HCT116 (cell line): ENCODE data around the gene MANEAL. TPM values are rescaled to one million over a fixed set of nuclear protein-coding genes. Genes with fewer than 3 reads are reported as not detected.

Experiments
- ATAC-seq: fragments of 200-7000 bp; cut with Tn5 transposase; 2 replicates; pipeline ENCODE4 v1.9.1; 2020; ENCODE audit warnings: mild to moderate bottlenecking, moderate library complexity
- BruUV-seq: library from RNA; stranded (reverse); fragments of 400-500 nt; replicated peaks from 2 replicates; lab custom pipeline; 2021; lab: Mats Ljungman, UMichigan
- CTCF ChIA-PET: fragments of 300-600 bp; sonication (Branson Sonifier 250); formaldehyde crosslinking; loops from one replicate; lab custom pipeline; 2021; ENCODE audit warnings: antibody characterized with exemption; lab: Charles Lee
- POLR2A ChIA-PET: fragments of 300-600, 350-600 bp; sonication (Branson Sonifier 250); formaldehyde crosslinking; loops from one replicate; lab custom pipeline; 2021; ENCODE audit warnings: antibody characterized with exemption; lab: Charles Lee
- RAD21 ChIA-PET, 2 experiments: fragments of 300-600 bp; sonication (Branson Sonifier 250); formaldehyde crosslinking; loops; one replicate each; lab custom pipeline; 2023; ENCODE audit warnings: low total read pairs in 2 of 2; ENCODE audit not compliant: uncharacterized antibody in 2 of 2, unreplicated experiment in 2 of 2, low non-redundant PET in 1 of 2; lab: Charles Lee
- DNase-seq: peaks from one replicate; pipeline ENCODE4 v3.0.0-alpha.2; 2010; ENCODE audit warnings: low read depth, low spot score
- H2AFZ ChIP-seq: fragments of 200-600 bp; shearing (Covaris generic), sonication (generic); 2 replicates; pipeline ENCODE4 v1.6.1; 2017; ENCODE audit warnings: low read depth, mixed run types, mixed read lengths, antibody characterized with exemption, low read length; ENCODE audit not compliant: poor library complexity, severe bottlenecking
- H3K27ac ChIP-seq: 2 replicates; pipeline ENCODE4 v1.5.1; 2012; ENCODE audit warnings: low read depth, low read length
- H3K27me3 ChIP-seq: fragments of 200-600 bp; sonication (generic); 2 replicates; pipeline ENCODE4 v1.6.1; 2016; ENCODE audit warnings: mixed run types, low read length, mixed read lengths; ENCODE audit not compliant: insufficient read depth
- H3K36me3 ChIP-seq, 2 experiments: fragments of 200-500 bp in 1 of 2; fragments of 200-600 bp in 1 of 2; sonication (Bioruptor generic) in 1 of 2; sonication (generic) in 1 of 2; 2 replicates each; pipeline versions ENCODE4 v1.5.1 to v1.6.1; 2014 to 2016; ENCODE audit warnings: low read length in 2 of 2, inconsistent platforms in 1 of 2, mixed read lengths in 1 of 2, mixed run types in 1 of 2; ENCODE audit not compliant: insufficient read depth in 2 of 2, control insufficient read depth in 1 of 2
- H3K4me1 ChIP-seq, 2 experiments: fragments of 200-600 bp in 1 of 2; sonication (generic) in 1 of 2; 2 replicates each; pipeline versions ENCODE4 v1.5.1 to v1.6.1; 2012 to 2017; ENCODE audit warnings: low read length in 2 of 2, inconsistent platforms in 1 of 2, mild to moderate bottlenecking in 1 of 2, mixed read lengths in 1 of 2, mixed run types in 1 of 2, moderate library complexity in 1 of 2; ENCODE audit not compliant: insufficient read depth in 2 of 2, control insufficient read depth in 1 of 2
- H3K4me2 ChIP-seq: fragments of 200-600 bp; sonication (generic); 2 replicates; pipeline ENCODE4 v1.6.1; 2017; ENCODE audit warnings: mixed run types, low read length, mixed read lengths
- H3K4me3 ChIP-seq, 2 experiments: fragments of 200-600 bp in 1 of 2; sonication (generic) in 1 of 2; replicated peaks in 1 of 2; 2 replicates each; pipeline ENCODE4 v1.5.1; 2011 to 2016; ENCODE audit warnings: low read length in 2 of 2, control low read depth in 1 of 2, low read depth in 1 of 2, mild to moderate bottlenecking in 1 of 2, mixed read lengths in 1 of 2, mixed run types in 1 of 2
- H3K79me2 ChIP-seq: fragments of 200-600 bp; sonication (generic); 2 replicates; pipeline ENCODE4 v1.6.1; 2017; ENCODE audit warnings: mild to moderate bottlenecking, mixed run types, low read length, moderate library complexity, mixed read lengths; ENCODE audit not compliant: insufficient read depth
- H3K9ac ChIP-seq: fragments of 200-600 bp; sonication (generic); 2 replicates; pipeline ENCODE4 v1.6.1; 2016; ENCODE audit warnings: low read length, mixed read lengths
- H3K9me2 ChIP-seq: fragments of 200-600 bp; sonication (generic), shearing (Covaris generic); 2 replicates; pipeline ENCODE4 v1.6.1; 2017; ENCODE audit warnings: mixed run types, mild to moderate bottlenecking, moderate library complexity; ENCODE audit not compliant: insufficient read depth
- H3K9me3 ChIP-seq, 2 experiments: fragments of 200-500 bp in 1 of 2; fragments of 200-600 bp in 1 of 2; sonication (Bioruptor generic) in 1 of 2; sonication (generic) in 1 of 2; 2 replicates each; pipeline ENCODE4 v1.6.1; 2014 to 2017; ENCODE audit warnings: low read length in 2 of 2, mixed read lengths in 2 of 2, inconsistent platforms in 1 of 2, low read depth in 1 of 2, mild to moderate bottlenecking in 1 of 2, mixed run types in 1 of 2, moderate library complexity in 1 of 2; ENCODE audit not compliant: control insufficient read depth in 1 of 2, insufficient read depth in 1 of 2
- H4K20me1 ChIP-seq: fragments of 200-600 bp; sonication (generic), shearing (Covaris generic); 2 replicates; pipeline ENCODE4 v1.6.1; 2017; ENCODE audit warnings: mixed run types, mild to moderate bottlenecking, moderate library complexity; ENCODE audit not compliant: insufficient read depth
- EZH2 ChIP-seq: fragments of 200-600 bp; sonication (generic); IDR thresholded peaks from 2 replicates; pipeline ENCODE4 v1.6.1; 2017; ENCODE audit warnings: antibody characterized with exemption, mixed run types
- intact Hi-C: fragments of 100-400 bp; cut with micrococcal nuclease; formaldehyde crosslinking; loops from 2 replicates; pipeline ENCODE4 v1.10.0; 2022
- total RNA-seq: library from RNA; stranded (reverse); gene quantifications from one replicate; pipeline ENCODE4 v1.2.1, GENCODE V29; 2021; ENCODE audit not compliant: unreplicated experiment
- TF ChIP-seq, protein P1 (sequence below), 3 experiments: fragments of 200-600 bp in 1 of 3; sonication (generic) in 1 of 3; IDR thresholded peaks in 2 of 3; conservative IDR thresholded peaks in 1 of 3; 2 replicates each; pipeline ENCODE4 v1.5.1; 2012 to 2017; ENCODE audit warnings: low read depth in 2 of 3, low read length in 2 of 3, antibody characterized with exemption in 1 of 3, borderline replicate concordance in 1 of 3, control low read depth in 1 of 3, mild to moderate bottlenecking in 1 of 3, mixed read lengths in 1 of 3, mixed run types in 1 of 3, moderate library complexity in 1 of 3; ENCODE audit not compliant: insufficient read depth in 1 of 3
- TF ChIP-seq, protein P2 (sequence below): IDR thresholded peaks from 2 replicates; pipeline ENCODE4 v1.6.1; 2011; ENCODE audit warnings: mild to moderate bottlenecking, low read length, moderate library complexity; ENCODE audit not compliant: insufficient replicate concordance; ENCODE audit errors: extremely low read depth

MANEAL gene
- total RNA-seq, 1 experiment from 2014 or later, result 17.3 TPM

DNA sequence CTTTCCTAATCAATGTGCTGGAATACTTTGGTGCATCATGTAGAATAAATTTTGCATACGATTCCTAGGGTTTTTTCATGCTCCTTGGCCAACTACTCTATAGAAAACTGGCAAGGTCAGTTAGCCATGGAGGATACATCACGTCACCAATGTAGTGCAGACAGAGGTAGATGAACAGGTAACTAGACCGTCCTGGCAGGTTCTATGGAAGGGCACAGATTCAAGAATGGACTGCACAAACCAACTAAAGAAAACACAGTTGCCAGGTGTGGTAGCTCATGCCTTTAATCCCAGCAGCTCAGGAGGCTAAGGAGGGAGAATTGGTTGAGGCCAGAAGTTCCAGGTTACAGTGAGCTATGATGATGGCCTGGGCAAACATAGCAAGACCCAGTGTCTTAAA is 55.8 kb downstream of the MANEAL start (continued):
- TF ChIP-seq, protein P1, sequence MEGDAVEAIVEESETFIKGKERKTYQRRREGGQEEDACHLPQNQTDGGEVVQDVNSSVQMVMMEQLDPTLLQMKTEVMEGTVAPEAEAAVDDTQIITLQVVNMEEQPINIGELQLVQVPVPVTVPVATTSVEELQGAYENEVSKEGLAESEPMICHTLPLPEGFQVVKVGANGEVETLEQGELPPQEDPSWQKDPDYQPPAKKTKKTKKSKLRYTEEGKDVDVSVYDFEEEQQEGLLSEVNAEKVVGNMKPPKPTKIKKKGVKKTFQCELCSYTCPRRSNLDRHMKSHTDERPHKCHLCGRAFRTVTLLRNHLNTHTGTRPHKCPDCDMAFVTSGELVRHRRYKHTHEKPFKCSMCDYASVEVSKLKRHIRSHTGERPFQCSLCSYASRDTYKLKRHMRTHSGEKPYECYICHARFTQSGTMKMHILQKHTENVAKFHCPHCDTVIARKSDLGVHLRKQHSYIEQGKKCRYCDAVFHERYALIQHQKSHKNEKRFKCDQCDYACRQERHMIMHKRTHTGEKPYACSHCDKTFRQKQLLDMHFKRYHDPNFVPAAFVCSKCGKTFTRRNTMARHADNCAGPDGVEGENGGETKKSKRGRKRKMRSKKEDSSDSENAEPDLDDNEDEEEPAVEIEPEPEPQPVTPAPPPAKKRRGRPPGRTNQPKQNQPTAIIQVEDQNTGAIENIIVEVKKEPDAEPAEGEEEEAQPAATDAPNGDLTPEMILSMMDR (IDR thresholded peaks at IDR 0.05 in 2 of 3, conservative IDR thresholded peaks at IDR 0.05 in 1 of 3; ENCODE audit: borderline replicate concordance in 1 of 3, insufficient read depth in 1 of 3, low read depth in 2 of 3, low read length in 2 of 3), result no peak
- no peak for TF ChIP-seq EZH2

DNA sequence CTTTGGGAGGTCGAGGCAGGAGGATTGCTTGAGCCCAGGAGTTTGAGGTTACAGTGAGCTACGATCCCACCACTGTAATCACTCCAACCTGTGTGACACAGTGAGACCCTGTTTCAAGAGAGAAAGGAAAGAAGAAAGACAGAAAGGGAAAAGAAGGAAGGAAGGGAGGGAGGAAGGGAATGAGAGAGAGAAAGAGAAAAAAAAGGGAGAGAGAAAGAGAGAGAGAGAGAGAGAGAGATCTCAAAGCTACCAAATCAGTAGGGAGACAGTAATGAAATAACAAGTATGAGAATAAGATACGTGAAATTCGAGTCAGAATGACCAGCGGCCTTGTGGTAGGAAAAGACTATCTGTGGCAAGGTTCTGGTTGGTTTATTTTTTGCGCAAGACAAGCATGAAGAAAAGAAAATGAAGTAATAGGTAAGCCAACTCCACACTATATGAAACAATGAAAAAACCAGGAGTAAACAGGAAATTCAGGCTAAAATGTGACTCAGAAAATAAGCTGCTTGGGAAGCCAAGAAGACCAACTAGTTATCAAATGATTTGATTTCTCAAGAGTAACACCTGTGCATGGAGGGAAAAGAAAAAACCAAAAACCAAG is 56.8 kb downstream of the MANEAL start:
- no TSS peak for BruUV-seq
- no peak overlapping the region for H3K4me3 ChIP-seq
- peaks cover 4% of the 10 kb centered on the region; the same call in 1 of the 2 replicates for H4K20me1 ChIP-seq
- no peak overlapping the region for H3K9ac ChIP-seq
- intact Hi-C loops, result no loop called here
- POLR2A ChIA-PET, result no interaction called here
- peaks cover 91% of the 10 kb centered on the region for H3K79me2 ChIP-seq
- no peak overlapping the region for H3K27ac ChIP-seq
- no peak for DNase-seq
- no peak for ATAC-seq
- H3K9me2 ChIP-seq, result no peaks in the 10 kb centered on the region
- CTCF ChIA-PET, result interaction anchor here (2.0 kb wide), 1 partner anchor 9 kb away, joined by 10 read pairs; the partner anchor contains the start of gene MTF1
- H3K4me1 ChIP-seq, result no peaks in the 10 kb centered on the region
- TF ChIP-seq EZH2, result no peak
- TF ChIP-seq, protein P2, sequence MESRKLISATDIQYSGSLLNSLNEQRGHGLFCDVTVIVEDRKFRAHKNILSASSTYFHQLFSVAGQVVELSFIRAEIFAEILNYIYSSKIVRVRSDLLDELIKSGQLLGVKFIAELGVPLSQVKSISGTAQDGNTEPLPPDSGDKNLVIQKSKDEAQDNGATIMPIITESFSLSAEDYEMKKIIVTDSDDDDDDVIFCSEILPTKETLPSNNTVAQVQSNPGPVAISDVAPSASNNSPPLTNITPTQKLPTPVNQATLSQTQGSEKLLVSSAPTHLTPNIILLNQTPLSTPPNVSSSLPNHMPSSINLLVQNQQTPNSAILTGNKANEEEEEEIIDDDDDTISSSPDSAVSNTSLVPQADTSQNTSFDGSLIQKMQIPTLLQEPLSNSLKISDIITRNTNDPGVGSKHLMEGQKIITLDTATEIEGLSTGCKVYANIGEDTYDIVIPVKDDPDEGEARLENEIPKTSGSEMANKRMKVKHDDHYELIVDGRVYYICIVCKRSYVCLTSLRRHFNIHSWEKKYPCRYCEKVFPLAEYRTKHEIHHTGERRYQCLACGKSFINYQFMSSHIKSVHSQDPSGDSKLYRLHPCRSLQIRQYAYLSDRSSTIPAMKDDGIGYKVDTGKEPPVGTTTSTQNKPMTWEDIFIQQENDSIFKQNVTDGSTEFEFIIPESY, result no peak
- no peak overlapping the region for H3K4me2 ChIP-seq
- H2AFZ ChIP-seq, result no peak overlapping the region
- no peaks in the 10 kb centered on the region for H3K9me3 ChIP-seq
- H3K36me3 ChIP-seq, result peaks cover 5 to 19% of the 10 kb centered on the region in 2 experiments; a peak in 3 of 4 replicates
- RAD21 ChIA-PET, result no interaction called here
- no peaks in the 10 kb centered on the region for H3K27me3 ChIP-seq

Other genes starting within 250 kb of the MANEAL start
- gene SNIP1, start 239.6 kb upstream of the MANEAL start, total RNA-seq, result 18.8 TPM
- 0.64 TPM for gene DNALI1, start 236.9 kb upstream of the MANEAL start, total RNA-seq
- 79.2 TPM for gene GNL2, start 197.9 kb upstream of the MANEAL start, total RNA-seq
- gene RSPO1, start 159.0 kb upstream of the MANEAL start, total RNA-seq, result 0.15 TPM
- gene CDCA8, start 101.3 kb upstream of the MANEAL start, total RNA-seq, result 51.7 TPM
- gene EPHA10, start 28.7 kb upstream of the MANEAL start, total RNA-seq, result 6.5 TPM
- gene C1orf122, start 13.9 kb downstream of the MANEAL start, total RNA-seq, result 34.2 TPM
- gene YRDC, start 14.4 kb downstream of the MANEAL start, total RNA-seq, result 41.4 TPM
- 21.2 TPM for gene MTF1, start 65.7 kb downstream of the MANEAL start, total RNA-seq
- gene INPP5B, start 153.2 kb downstream of the MANEAL start, total RNA-seq, result 20.8 TPM
- 74.4 TPM for gene SF3A3, start 196.2 kb downstream of the MANEAL start, total RNA-seq
- gene FHL3, start 211.7 kb downstream of the MANEAL start, total RNA-seq, result 22.5 TPM
- 47.5 TPM for gene UTP11, start 218.9 kb downstream of the MANEAL start, total RNA-seq